ENCODE data around the gene NCOA3.

GRCh38 chr20:47533518-47534062, 31.9 kb downstream of the NCOA3 start:
- TF ChIP-seq TOX (CRISPR knock-in tag; IDR thresholded peaks at IDR 0.05; ENCODE audit: borderline replicate concordance) (no peak), PATZ1 (CRISPR knock-in tag; IDR thresholded peaks at IDR 0.05; ENCODE audit: borderline replicate concordance) (no peak), ZFP30 (CRISPR knock-in tag; IDR thresholded peaks at IDR 0.05) (no peak), CSRNP3 (CRISPR knock-in tag; IDR thresholded peaks at IDR 0.05) (no peak), TCF4 (CRISPR knock-in tag; IDR thresholded peaks at IDR 0.05; ENCODE audit: borderline replicate concordance) (no peak), ARNTL (CRISPR knock-in tag; IDR thresholded peaks at IDR 0.05; ENCODE audit: borderline replicate concordance, low read depth) (no peak), RARB (CRISPR knock-in tag; IDR thresholded peaks at IDR 0.05) (no peak), ZNF565 (CRISPR knock-in tag; conservative IDR thresholded peaks at IDR 0.05; ENCODE audit: low read depth) (no peak), SNAI2 (CRISPR knock-in tag; IDR thresholded peaks at IDR 0.05) (no peak), CSDC2 (CRISPR knock-in tag; IDR thresholded peaks at IDR 0.05) (no peak), GLIS3 (CRISPR knock-in tag; IDR thresholded peaks at IDR 0.05) (no peak), ZFP3 (CRISPR knock-in tag; IDR thresholded peaks at IDR 0.05) (no peak)
- TF ChIP-seq, protein P1, sequence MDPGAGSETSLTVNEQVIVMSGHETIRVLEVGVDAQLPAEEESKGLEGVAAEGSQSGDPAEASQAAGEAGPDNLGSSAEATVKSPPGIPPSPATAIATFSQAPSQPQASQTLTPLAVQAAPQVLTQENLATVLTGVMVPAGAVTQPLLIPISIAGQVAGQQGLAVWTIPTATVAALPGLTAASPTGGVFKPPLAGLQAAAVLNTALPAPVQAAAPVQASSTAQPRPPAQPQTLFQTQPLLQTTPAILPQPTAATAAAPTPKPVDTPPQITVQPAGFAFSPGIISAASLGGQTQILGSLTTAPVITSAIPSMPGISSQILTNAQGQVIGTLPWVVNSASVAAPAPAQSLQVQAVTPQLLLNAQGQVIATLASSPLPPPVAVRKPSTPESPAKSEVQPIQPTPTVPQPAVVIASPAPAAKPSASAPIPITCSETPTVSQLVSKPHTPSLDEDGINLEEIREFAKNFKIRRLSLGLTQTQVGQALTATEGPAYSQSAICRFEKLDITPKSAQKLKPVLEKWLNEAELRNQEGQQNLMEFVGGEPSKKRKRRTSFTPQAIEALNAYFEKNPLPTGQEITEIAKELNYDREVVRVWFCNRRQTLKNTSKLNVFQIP (CRISPR knock-in tag; IDR thresholded peaks at IDR 0.05; ENCODE audit: borderline replicate concordance, low read depth), result no peak
